Measurements from ENCODE around the gene ST13.
A peak's percentile ranks its signal among the peaks of the same experiment; 100 is the strongest.

ST13 gene

GRCh38 chr22:40862537-40862936 is 6.1 kb upstream of the ST13 start:
- no peak for DNase-seq (ENCODE audit: low read depth)
- TF ChIP-seq, protein P1, sequence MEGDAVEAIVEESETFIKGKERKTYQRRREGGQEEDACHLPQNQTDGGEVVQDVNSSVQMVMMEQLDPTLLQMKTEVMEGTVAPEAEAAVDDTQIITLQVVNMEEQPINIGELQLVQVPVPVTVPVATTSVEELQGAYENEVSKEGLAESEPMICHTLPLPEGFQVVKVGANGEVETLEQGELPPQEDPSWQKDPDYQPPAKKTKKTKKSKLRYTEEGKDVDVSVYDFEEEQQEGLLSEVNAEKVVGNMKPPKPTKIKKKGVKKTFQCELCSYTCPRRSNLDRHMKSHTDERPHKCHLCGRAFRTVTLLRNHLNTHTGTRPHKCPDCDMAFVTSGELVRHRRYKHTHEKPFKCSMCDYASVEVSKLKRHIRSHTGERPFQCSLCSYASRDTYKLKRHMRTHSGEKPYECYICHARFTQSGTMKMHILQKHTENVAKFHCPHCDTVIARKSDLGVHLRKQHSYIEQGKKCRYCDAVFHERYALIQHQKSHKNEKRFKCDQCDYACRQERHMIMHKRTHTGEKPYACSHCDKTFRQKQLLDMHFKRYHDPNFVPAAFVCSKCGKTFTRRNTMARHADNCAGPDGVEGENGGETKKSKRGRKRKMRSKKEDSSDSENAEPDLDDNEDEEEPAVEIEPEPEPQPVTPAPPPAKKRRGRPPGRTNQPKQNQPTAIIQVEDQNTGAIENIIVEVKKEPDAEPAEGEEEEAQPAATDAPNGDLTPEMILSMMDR (IDR thresholded peaks at IDR 0.05; ENCODE audit: control insufficient read depth, insufficient read depth, low read depth, low read length, missing control alignments) = no peak
- H3K4me3 ChIP-seq (ENCODE audit: control insufficient read depth, low read depth, low read length) = no peak overlapping the region

GRCh38 chr22:40862013-40862412 is 5.6 kb upstream of the ST13 start, which contains the start of gene DNAJB7:
TSS of gene DNAJB7 (minus strand) at chr22:40862113. CDS start at chr22:40861994, 119 bp downstream.
- TF ChIP-seq, protein P1 (IDR thresholded peaks at IDR 0.05; ENCODE audit: control insufficient read depth, insufficient read depth, low read depth, low read length, missing control alignments) = no peak
- DNase-seq (ENCODE audit: low read depth) = no peak
- no peak within 1 kb of the TSS for H3K4me3 ChIP-seq (ENCODE audit: control insufficient read depth, low read depth, low read length)

DNA sequence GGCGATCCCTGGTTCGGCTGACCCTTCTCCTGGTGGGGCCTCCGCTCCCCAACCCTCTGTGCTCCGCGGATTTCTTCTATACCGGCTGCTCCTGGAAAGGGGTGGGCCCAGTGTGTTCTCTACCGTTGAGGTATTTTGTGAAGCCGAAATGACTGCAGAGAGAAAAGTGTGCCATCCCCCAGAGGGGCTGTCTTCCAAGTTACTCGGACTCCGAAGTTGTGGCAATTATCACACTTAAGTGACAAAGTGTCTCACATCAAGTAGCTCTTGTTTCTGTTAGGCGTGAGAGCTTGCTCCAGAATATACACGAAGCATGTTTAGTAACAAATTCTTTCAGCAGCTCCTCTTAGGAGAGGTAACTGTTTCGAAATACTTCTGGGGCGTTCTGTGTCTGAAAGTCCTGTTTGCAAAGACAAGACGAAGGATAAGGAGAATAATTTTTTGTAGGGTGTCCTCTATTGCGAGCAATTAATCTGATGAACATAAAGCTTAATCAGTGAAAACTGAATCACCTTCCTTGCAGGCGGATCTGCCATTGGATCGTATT is 943 bp upstream of the ST13 start:
- TF ChIP-seq, protein P1 (IDR thresholded peaks at IDR 0.05; ENCODE audit: control insufficient read depth, insufficient read depth, low read depth, low read length, missing control alignments) = no peak
- no peak for DNase-seq (ENCODE audit: low read depth)
- H3K4me3 ChIP-seq (ENCODE audit: control insufficient read depth, low read depth, low read length) = peak overlapping the region; percentile 93

- TF ChIP-seq, protein P1 (IDR thresholded peaks at IDR 0.05; ENCODE audit: control insufficient read depth, insufficient read depth, low read depth, low read length, missing control alignments) = no peak
- no peak for DNase-seq (ENCODE audit: low read depth)
- peak overlapping the region; percentile 93 for H3K4me3 ChIP-seq (ENCODE audit: control insufficient read depth, low read depth, low read length)
These were observed 393 bp downstream of the ST13 start for GRCh38 chr22:40855979-40856512.

GRCh38 chr22:40855071-40855978 is 1.1 kb downstream of the ST13 start:
- peak overlapping the region; percentile 93 for H3K4me3 ChIP-seq (ENCODE audit: control insufficient read depth, low read depth, low read length)
- no peak for DNase-seq (ENCODE audit: low read depth)
- TF ChIP-seq, protein P1 (IDR thresholded peaks at IDR 0.05; ENCODE audit: control insufficient read depth, insufficient read depth, low read depth, low read length, missing control alignments) = no peak

- no peak overlapping the region for H3K4me3 ChIP-seq (ENCODE audit: control insufficient read depth, low read depth, low read length)
- DNase-seq (ENCODE audit: low read depth) = no peak
- TF ChIP-seq, protein P1 (IDR thresholded peaks at IDR 0.05; ENCODE audit: control insufficient read depth, insufficient read depth, low read depth, low read length, missing control alignments) = no peak
These were observed 2.5 kb downstream of the ST13 start for GRCh38 chr22:40853961-40854360.

Measured in AG09309 (cell line).